ENCODE data around the gene AKIP1.

The AKIP1 gene

DNA sequence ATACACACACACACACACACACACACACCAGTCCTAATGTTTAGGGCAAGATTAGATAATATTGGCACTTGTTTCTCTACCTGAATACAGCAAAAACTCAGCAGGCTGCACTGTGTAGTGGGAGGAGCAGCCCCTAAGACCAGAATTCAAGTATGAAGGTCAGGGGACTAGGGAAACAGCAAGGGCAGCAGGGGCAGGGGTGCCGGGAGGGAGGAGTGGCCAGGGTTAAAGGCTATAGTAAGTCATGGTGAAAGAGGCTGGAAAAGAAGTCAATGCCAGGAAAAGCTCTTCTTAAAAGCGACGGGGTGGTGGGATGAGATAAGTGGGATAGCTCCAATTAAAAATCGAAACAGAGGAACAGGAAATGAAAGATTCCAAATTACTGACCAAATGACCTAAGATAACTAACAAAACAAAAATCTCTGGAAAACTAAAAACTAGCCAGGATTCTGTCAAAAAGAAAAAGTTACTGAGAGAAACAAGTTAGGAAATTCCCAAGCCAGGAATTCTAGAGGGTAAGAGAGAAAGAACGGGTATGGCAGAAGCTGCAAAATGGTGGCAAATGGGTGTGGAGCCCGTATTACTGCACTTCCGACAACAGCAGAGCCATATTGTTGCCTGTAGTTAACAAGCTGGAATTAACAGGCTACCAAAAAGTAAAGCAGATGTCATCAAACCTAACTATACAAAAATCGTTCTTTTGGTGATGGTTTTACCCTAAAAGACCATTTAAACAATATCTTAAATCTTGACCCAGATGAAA lies 30.5 kb downstream of the AKIP1 start:
- no peak for DNase-seq (ENCODE audit: low read depth)
- no peak overlapping the region for H3K4me3 ChIP-seq (ENCODE audit: low read depth, low read length)
- TF ChIP-seq, protein P1, sequence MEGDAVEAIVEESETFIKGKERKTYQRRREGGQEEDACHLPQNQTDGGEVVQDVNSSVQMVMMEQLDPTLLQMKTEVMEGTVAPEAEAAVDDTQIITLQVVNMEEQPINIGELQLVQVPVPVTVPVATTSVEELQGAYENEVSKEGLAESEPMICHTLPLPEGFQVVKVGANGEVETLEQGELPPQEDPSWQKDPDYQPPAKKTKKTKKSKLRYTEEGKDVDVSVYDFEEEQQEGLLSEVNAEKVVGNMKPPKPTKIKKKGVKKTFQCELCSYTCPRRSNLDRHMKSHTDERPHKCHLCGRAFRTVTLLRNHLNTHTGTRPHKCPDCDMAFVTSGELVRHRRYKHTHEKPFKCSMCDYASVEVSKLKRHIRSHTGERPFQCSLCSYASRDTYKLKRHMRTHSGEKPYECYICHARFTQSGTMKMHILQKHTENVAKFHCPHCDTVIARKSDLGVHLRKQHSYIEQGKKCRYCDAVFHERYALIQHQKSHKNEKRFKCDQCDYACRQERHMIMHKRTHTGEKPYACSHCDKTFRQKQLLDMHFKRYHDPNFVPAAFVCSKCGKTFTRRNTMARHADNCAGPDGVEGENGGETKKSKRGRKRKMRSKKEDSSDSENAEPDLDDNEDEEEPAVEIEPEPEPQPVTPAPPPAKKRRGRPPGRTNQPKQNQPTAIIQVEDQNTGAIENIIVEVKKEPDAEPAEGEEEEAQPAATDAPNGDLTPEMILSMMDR (IDR thresholded peaks at IDR 0.05; ENCODE audit: insufficient read depth, low read depth, low read length, missing control alignments): no peak

DNA sequence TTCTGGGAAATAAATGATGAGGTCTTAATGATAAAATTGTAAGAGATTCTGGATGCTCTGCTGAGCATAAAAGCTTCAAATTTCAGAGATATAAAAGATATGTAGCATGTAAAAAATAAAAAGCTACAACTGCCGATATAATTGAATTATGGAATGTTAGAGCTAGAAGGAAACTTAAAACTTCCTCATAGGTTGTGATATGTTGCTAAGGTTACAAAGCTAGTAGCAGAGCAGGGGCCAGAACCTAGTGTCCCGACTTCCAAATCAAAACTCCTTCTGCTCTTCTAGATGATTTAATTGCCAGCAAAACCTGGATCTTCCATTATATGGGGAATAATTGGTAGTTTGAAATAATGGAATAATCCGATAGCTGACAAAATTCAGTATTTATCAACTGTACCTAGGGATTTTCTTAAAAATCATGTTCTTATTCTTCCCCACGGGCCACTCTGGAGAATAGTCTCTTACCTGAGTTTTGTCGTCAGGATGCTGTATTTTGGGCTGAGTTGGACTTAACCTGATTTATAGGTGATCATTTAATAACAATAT lies 31.6 kb downstream of the AKIP1 start, which contains the start of gene ASCL3:
TSS of gene ASCL3 (minus strand) at position 499 of the 549 bp plus-strand sequence. CDS start 4,855 bp downstream, outside the sequence.
- no peak for DNase-seq (ENCODE audit: low read depth)
- H3K4me3 ChIP-seq (ENCODE audit: low read depth, low read length): no peak within 1 kb of the TSS
- TF ChIP-seq, protein P1 (IDR thresholded peaks at IDR 0.05; ENCODE audit: insufficient read depth, low read depth, low read length, missing control alignments): no peak

DNA sequence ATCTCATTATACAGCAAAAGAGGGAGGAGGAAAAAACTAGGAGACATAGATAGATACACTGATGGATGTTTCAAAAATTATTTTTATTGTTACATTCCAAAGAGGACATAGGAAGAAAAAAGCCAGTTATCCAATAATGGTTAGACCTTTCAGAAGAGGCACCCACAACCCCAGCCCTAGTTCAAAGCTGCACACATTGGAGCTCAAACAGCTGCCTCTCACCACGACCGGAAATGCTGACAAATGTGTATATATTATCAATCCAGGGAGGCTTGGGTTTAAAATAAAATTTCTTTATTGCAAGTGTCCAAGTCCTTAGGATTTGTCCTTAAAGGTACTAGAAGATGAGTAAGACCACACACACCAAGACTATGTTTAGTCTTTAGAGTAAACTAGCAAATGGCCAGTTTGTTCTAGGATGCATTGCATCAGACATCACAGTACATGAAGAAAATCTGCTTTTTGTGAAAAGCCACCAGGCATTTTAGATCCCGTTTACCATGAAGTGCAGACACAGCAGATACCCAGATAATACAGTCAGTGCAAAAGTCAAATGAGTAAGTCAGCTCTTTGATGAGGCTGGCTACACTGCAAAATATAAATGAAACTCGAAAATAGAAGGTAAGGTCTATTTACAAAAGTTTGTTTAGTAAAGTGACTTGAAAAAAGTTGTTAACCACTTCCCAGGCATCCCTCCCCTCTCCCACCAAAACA lies 36.4 kb downstream of the AKIP1 start:
- H3K4me3 ChIP-seq (ENCODE audit: low read depth, low read length): no peak overlapping the region
- TF ChIP-seq, protein P1 (IDR thresholded peaks at IDR 0.05; ENCODE audit: insufficient read depth, low read depth, low read length, missing control alignments): no peak
- no peak for DNase-seq (ENCODE audit: low read depth)

DNA sequence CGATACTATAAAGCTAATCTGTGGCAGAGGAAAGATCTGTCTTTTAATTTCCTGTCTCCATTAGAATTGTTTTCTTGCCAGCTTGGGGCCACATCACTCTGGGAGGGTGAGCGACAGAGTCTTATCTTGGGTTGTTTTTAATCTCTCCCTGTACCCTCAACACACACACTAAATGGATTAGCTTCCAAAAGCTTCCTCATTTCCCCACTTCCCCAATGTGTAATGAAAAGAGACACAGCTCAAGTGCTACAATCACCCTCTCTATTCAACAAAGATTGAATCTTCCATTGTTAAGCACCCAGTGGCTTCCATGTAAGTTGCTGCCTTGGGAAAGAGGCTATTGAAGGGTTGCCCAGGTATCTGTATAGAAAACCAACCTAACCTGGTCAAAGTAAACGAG lies 37.9 kb downstream of the AKIP1 start:
- no peak for DNase-seq (ENCODE audit: low read depth)
- TF ChIP-seq, protein P1 (IDR thresholded peaks at IDR 0.05; ENCODE audit: insufficient read depth, low read depth, low read length, missing control alignments): no peak
- H3K4me3 ChIP-seq (ENCODE audit: low read depth, low read length): no peak overlapping the region

DNA sequence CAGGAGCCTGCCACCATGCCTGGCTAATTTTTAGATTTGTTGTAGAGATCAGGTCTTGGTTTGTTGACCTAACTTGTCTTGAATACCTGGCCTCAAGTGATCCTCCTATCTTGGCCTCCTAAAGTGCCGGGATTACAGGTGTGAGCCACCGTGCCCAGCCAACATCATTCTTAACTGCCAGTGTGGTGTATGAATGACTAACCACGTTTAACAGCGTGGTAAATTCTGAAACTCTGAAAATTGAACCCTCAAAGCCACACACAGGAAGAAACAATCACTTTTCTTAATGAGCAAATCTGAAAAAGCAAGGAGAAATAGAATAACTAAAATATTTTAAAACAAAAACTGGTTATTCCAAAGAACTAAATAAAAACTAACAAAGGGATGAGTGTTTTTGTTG lies 45.9 kb downstream of the AKIP1 start:
- TF ChIP-seq, protein P1 (IDR thresholded peaks at IDR 0.05; ENCODE audit: insufficient read depth, low read depth, low read length, missing control alignments): no peak
- DNase-seq (ENCODE audit: low read depth): no peak
- H3K4me3 ChIP-seq (ENCODE audit: low read depth, low read length): no peak overlapping the region

DNA sequence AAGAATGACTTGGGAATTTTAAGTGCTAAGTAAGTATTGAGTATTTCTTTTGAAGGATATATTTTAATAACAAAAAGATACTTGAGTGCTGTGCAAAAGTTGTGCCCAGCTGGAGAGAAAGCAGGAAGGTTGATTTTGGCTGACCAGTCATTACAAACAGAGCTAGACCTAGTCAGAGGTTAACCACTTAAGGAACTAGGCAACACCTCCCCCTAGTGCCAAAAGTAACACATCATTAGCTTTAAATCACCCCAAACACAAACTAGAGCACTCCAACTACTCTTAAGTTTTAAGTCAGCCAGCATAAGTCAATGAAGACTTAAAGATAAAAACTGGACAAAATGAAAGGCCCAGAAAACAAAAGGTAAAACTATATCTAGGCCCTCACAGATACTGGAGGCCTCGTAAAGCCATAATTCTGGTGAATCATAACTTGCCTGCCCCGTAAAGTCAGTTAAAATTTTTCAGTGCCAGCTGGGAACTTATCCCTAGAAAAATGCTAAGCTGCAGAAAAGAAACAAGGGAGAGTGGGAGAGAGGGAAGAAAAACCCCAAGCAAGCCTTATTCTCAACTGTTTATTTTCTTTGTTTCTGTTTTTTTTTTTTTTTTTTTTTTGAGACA lies 48.7 kb downstream of the AKIP1 start:
- peak; percentile 87 for DNase-seq (ENCODE audit: low read depth)
- TF ChIP-seq, protein P1 (IDR thresholded peaks at IDR 0.05; ENCODE audit: insufficient read depth, low read depth, low read length, missing control alignments): peak; percentile 67
- no peak overlapping the region for H3K4me3 ChIP-seq (ENCODE audit: low read depth, low read length)

Data from GM12865 (cell line).